NT2/D1 (cell line): ENCODE measurements around the gene NFATC3.
A peak's percentile ranks its signal among the peaks of the same experiment; 100 is the strongest.

Experiments
- DNase-seq: peaks from one replicate; pipeline ENCODE4 v3.0.0-alpha.2; 2011; ENCODE audit warnings: low read depth, low spot score
- H3K27me3 ChIP-seq: 2 replicates; pipeline ENCODE4 v1.6.0; 2011; ENCODE audit warnings: mild to moderate bottlenecking; ENCODE audit not compliant: insufficient read length, insufficient read depth
- H3K36me3 ChIP-seq: 2 replicates; pipeline ENCODE4 v1.6.1; 2011; ENCODE audit warnings: mild to moderate bottlenecking, low read length, mixed read lengths; ENCODE audit not compliant: insufficient read depth, insufficient read length
- H3K4me1 ChIP-seq: 2 replicates; pipeline ENCODE4 v1.5.1; 2011; ENCODE audit not compliant: insufficient read depth, insufficient read length
- H3K4me3 ChIP-seq: 2 replicates; pipeline ENCODE4 v1.5.1; 2011; ENCODE audit warnings: low read depth; ENCODE audit not compliant: insufficient read length
- H3K9ac ChIP-seq: 2 replicates; pipeline ENCODE4 v1.6.0; 2011; ENCODE audit warnings: low read depth; ENCODE audit not compliant: insufficient read length
- H3K9me3 ChIP-seq: 2 replicates; pipeline ENCODE4 v1.5.1; 2011; ENCODE audit warnings: mild to moderate bottlenecking, low read length; ENCODE audit not compliant: insufficient read depth
- SUZ12 ChIP-seq: IDR thresholded peaks from 2 replicates; pipeline ENCODE4 v1.6.1; 2011; ENCODE audit not compliant: insufficient read length, insufficient read depth; ENCODE audit errors: extremely low read depth
- YY1 ChIP-seq: IDR thresholded peaks from 2 replicates; pipeline ENCODE4 v1.6.1; 2011; ENCODE audit not compliant: insufficient read length, insufficient read depth
- ZNF274 ChIP-seq: IDR thresholded peaks from 2 replicates; pipeline ENCODE4 v1.6.1; 2011; ENCODE audit warnings: mild to moderate bottlenecking, low read depth, low read length

Gene NFATC3

GRCh38 chr16:68238029-68238345 lies 152.8 kb downstream of the NFATC3 start:
- Histone ChIP-seq H3K4me3 (peak overlapping the region; percentile 42), H3K27me3 (peaks cover 31% of the 10 kb centered on the region), H3K9ac (peak overlapping the region; percentile 82), H3K9me3 (no peaks in the 10 kb centered on the region), H3K36me3 (no peaks in the 10 kb centered on the region), H3K4me1 (peaks cover 11% of the 10 kb centered on the region)
- TF ChIP-seq SUZ12 (no peak), ZNF274 (no peak), YY1 (no peak)
- DNase-seq: no peak

GRCh38 chr16:68242085-68242484 lies 156.9 kb downstream of the NFATC3 start:
- DNase-seq: no peak
- H3K4me1 ChIP-seq: peaks cover 13% of the 10 kb centered on the region
- H3K9ac ChIP-seq: no peak overlapping the region
- H3K36me3 ChIP-seq: no peaks in the 10 kb centered on the region
- TF ChIP-seq ZNF274: no peak
- TF ChIP-seq YY1: no peak
- TF ChIP-seq SUZ12: no peak
- peaks cover 37% of the 10 kb centered on the region for H3K27me3 ChIP-seq
- H3K9me3 ChIP-seq: no peaks in the 10 kb centered on the region
- H3K4me3 ChIP-seq: no peak overlapping the region

- DNase-seq: no peak
- no peaks in the 10 kb centered on the region for H3K36me3 ChIP-seq
- H3K27me3 ChIP-seq: peaks cover 39% of the 10 kb centered on the region
- H3K9ac ChIP-seq: no peak overlapping the region
- TF ChIP-seq ZNF274 (no peak), YY1 (no peak), SUZ12 (no peak)
- no peak overlapping the region for H3K4me3 ChIP-seq
- H3K9me3 ChIP-seq: no peaks in the 10 kb centered on the region
- peaks cover 13% of the 10 kb centered on the region for H3K4me1 ChIP-seq
Measured at GRCh38 chr16:68242926-68243858, 158.0 kb downstream of the NFATC3 start.

DNA sequence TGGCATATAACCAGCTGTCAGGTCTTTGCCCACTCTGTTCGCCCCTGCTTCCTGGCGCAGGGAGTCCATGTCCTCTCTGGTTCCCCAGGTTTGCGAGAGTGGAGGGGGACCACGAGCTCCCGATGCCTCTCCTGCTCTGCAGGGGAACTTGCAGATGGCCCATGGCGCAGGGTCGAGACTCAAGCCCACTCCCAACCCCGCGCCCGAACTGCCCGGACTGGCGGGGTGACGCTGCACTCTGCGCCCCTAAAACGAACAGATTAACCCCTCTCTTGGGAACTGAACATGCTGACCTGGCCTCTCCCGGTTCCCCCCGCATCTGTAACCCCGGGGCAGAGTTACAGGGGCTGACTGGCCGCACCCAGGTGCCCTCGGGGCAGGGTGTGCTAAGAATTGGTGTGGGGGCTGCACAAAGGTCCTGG lies 159.3 kb downstream of the NFATC3 start:
- H3K4me1 ChIP-seq: peaks cover 13% of the 10 kb centered on the region
- H3K36me3 ChIP-seq: no peaks in the 10 kb centered on the region
- DNase-seq: no peak
- H3K4me3 ChIP-seq: peak overlapping the region; percentile 92
- TF ChIP-seq SUZ12: no peak
- no peak for TF ChIP-seq YY1
- no peak for TF ChIP-seq ZNF274
- H3K9ac ChIP-seq: peak overlapping the region; percentile 85
- H3K27me3 ChIP-seq: peaks cover 37% of the 10 kb centered on the region
- no peaks in the 10 kb centered on the region for H3K9me3 ChIP-seq

GRCh38 chr16:68244903-68245853 lies 160.0 kb downstream of the NFATC3 start, which contains the start of gene PLA2G15:
Gene PLA2G15, plus strand, starts transcription at chr16:68245373. Its CDS starts 54 bp downstream, at chr16:68245427.
- H3K9me3 ChIP-seq: no peaks in the 10 kb centered on the region
- peak within 1 kb of the TSS; percentile 92 for H3K4me3 ChIP-seq
- peaks cover 37% of the 10 kb centered on the region for H3K27me3 ChIP-seq
- TF ChIP-seq ZNF274 (no peak), YY1 (no peak), SUZ12 (no peak)
- peaks cover 2% of the 10 kb centered on the region for H3K36me3 ChIP-seq
- H3K9ac ChIP-seq: peak within 1 kb of the TSS; percentile 85
- peaks cover 11% of the 10 kb centered on the region for H3K4me1 ChIP-seq
- DNase-seq: peak; percentile 93

DNA sequence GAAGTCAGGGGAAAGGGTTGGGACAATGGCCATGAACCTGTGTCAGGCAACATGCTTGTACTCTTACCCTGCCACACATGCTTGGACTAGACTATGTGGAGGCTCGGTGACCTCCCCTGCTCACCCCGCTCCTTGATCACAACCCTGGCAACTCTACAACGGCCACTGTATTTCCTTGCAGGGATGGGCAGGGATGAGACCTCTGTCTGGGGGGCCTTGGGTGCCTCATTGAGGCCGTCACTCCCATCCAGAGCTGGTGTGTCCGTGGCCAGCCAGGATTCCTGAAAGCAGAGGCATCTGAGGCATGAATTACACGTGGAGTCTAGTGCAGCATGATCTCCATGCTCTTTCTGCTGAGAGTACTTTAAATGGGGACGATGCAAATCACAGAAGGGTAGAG lies 161.0 kb downstream of the NFATC3 start:
- Histone ChIP-seq H3K4me3 (no peak overlapping the region), H3K36me3 (peaks cover 8% of the 10 kb centered on the region), H3K9ac (peak overlapping the region; percentile 63), H3K9me3 (no peaks in the 10 kb centered on the region), H3K4me1 (peaks cover 11% of the 10 kb centered on the region), H3K27me3 (peaks cover 37% of the 10 kb centered on the region)
- TF ChIP-seq ZNF274: no peak
- no peak for TF ChIP-seq YY1
- no peak for TF ChIP-seq SUZ12
- no peak for DNase-seq
